ENCODE results near the gene SUGCT. TPM values are rescaled to one million over a fixed set of nuclear protein-coding genes. Genes with fewer than 3 reads are reported as not detected.

The SUGCT gene
- total RNA-seq, 1 experiment from 2014 or later, result 5.4 TPM

DNA sequence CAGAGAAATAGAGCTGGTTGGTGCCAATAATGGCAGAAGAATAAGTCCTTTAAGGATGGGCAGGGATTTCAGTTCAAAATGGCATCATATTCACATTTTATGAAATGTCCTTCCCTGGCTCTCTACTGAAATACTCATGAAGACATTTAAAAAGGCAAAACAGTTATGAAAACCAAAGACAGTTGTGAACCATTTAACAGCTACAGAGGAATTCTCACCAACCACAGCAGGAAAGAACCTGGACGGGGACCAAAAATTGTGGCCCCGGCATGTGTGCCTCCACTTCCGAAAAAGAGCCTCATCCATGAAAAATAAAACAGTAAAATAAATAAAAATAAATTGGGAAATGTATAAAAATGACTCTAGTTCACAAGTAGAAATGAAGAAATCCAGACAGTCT, 539.5 kb downstream of the SUGCT start:
- H3K27ac Mint-ChIP-seq, result no peak overlapping the region
- Histone ChIP-seq H2AK5ac (ENCODE audit: insufficient read length, low read length) (no peak overlapping the region), H3K18ac (ENCODE audit: insufficient read length, low read depth, low read length) (no peak overlapping the region), H3K27me3 (ENCODE audit: insufficient read depth, low read length) (no peaks in the 10 kb centered on the region), H3T11ph (ENCODE audit: low read length) (no peak overlapping the region), H3K9ac (ENCODE audit: extremely low read depth, insufficient read length, low read length) (no peak overlapping the region), H2BK5ac (ENCODE audit: insufficient read length, low read length) (no peak overlapping the region), H4K5ac (ENCODE audit: insufficient read length, low read depth, low read length) (no peak overlapping the region), H2BK120ac (ENCODE audit: low read depth, low read length, poor library complexity, severe bottlenecking) (no peak overlapping the region), H3K4me1 (ENCODE audit: insufficient read depth, low read length) (no peaks in the 10 kb centered on the region), H3K4me2 (ENCODE audit: insufficient read depth, insufficient read length, low read length) (no peak overlapping the region), H3K56ac (ENCODE audit: insufficient read length, low read depth, low read length) (no peak overlapping the region), H2BK12ac (ENCODE audit: insufficient read length, low read depth, low read length) (no peak overlapping the region), H3K27ac (ENCODE audit: insufficient read length, low read depth, low read length) (no peak overlapping the region), H3K23ac (ENCODE audit: insufficient read length, low read depth, low read length) (no peak overlapping the region), H4K8ac (replicated peaks; ENCODE audit: insufficient read length, low read depth, low read length) (no peak overlapping the region), H2BK15ac (ENCODE audit: low read depth, low read length) (no peak overlapping the region), H3K23me2 (ENCODE audit: insufficient read length, low read depth, low read length, poor library complexity, severe bottlenecking) (no peaks in the 10 kb centered on the region), H3K4ac (ENCODE audit: low read depth, low read length) (no peak overlapping the region), H3K79me1 (ENCODE audit: insufficient read depth, low read depth, low read length, poor library complexity, severe bottlenecking) (no peaks in the 10 kb centered on the region), H3K14ac (ENCODE audit: insufficient read depth, low read length) (no peak overlapping the region), H2BK20ac (ENCODE audit: low read depth, low read length, poor library complexity, severe bottlenecking) (no peak overlapping the region), H4K91ac (ENCODE audit: insufficient read length, low read depth, low read length) (no peak overlapping the region), H3K79me2 (ENCODE audit: insufficient read depth, low read length) (no peaks in the 10 kb centered on the region), H3K9me3 (ENCODE audit: control insufficient read depth, low read depth, low read length) (no peaks in the 10 kb centered on the region), H2AFZ (ENCODE audit: low read length) (no peak overlapping the region), H4K20me1 (ENCODE audit: control insufficient read depth, insufficient read depth, insufficient read length) (no peaks in the 10 kb centered on the region)
- no peaks in the 10 kb centered on the region for H3K9me3 Mint-ChIP-seq
- DNase-seq, result no peak
- TF ChIP-seq, protein P1, sequence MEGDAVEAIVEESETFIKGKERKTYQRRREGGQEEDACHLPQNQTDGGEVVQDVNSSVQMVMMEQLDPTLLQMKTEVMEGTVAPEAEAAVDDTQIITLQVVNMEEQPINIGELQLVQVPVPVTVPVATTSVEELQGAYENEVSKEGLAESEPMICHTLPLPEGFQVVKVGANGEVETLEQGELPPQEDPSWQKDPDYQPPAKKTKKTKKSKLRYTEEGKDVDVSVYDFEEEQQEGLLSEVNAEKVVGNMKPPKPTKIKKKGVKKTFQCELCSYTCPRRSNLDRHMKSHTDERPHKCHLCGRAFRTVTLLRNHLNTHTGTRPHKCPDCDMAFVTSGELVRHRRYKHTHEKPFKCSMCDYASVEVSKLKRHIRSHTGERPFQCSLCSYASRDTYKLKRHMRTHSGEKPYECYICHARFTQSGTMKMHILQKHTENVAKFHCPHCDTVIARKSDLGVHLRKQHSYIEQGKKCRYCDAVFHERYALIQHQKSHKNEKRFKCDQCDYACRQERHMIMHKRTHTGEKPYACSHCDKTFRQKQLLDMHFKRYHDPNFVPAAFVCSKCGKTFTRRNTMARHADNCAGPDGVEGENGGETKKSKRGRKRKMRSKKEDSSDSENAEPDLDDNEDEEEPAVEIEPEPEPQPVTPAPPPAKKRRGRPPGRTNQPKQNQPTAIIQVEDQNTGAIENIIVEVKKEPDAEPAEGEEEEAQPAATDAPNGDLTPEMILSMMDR (conservative IDR thresholded peaks at IDR 0.05), result no peak
- no CpG with 5 or more reads among the region's 3 CpGs for WGBS (ENCODE audit: extremely low coverage, insufficient read length, low lambda C conversion rate)
- H3K4me3 Mint-ChIP-seq, result no peak overlapping the region
- 0 out of 4 replicates have a peak, but pooled peaks cover 0 to 2% of the 10 kb centered on the region in 2 experiments for H3K4me1 Mint-ChIP-seq
- no peaks in the 10 kb centered on the region; the same call in 1 of the 2 replicates for H3K27me3 Mint-ChIP-seq (ENCODE audit: low read depth)
- no peaks in the 10 kb centered on the region for H3K36me3 Mint-ChIP-seq (ENCODE audit: insufficient read depth in 1 of 3, low read depth in 3 of 3)
